Ovary (tissue), 9 donors: Measurements from ENCODE around the gene ALOX5AP. TPM values are rescaled to one million over a fixed set of nuclear protein-coding genes. Genes with fewer than 3 reads are reported as not detected.

ENCODE experiments used
- DNase-seq, 5 donors: peaks; one replicate each; pipeline ENCODE4 v3.0.0-alpha.2; 2019 to 2020
- H3K27ac ChIP-seq, 2 donors: fragments of 200-600 bp; one replicate each; pipeline versions ENCODE4 v1.5.1 to v1.8.0; 2019 to 2022
- H3K27me3 ChIP-seq: fragments of 200-600 bp; one replicate; pipeline ENCODE4 v1.8.0; 2022
- H3K36me3 ChIP-seq: fragments of 200-600 bp; sonication (generic); one replicate; pipeline ENCODE4 v1.5.1; 2019
- H3K4me1 ChIP-seq: one replicate; pipeline ENCODE4 v1.8.1; 2013; ENCODE audit warnings: mild to moderate bottlenecking, moderate library complexity; ENCODE audit not compliant: insufficient read depth
- H3K4me3 ChIP-seq: fragments of 200-600 bp; sonication (generic); one replicate; pipeline ENCODE4 v1.5.1; 2017
- H3K9me3 ChIP-seq, 2 donors: fragments of 200-600 bp in 1 of 2; sonication (generic) in 1 of 2; one replicate each; pipeline versions ENCODE4 v1.5.1 to v1.8.1; 2013 to 2019; ENCODE audit warnings: mild to moderate bottlenecking in 1 of 2, moderate library complexity in 1 of 2
- CTCF ChIP-seq, 3 donors: fragments of 450-650 bp in 2 of 3; fragments of 200-600 bp in 1 of 3; IDR thresholded peaks; one replicate each; pipeline versions ENCODE4 v1.5.1 to v1.8.0; 2016 to 2022; ENCODE audit warnings: antibody characterized with exemption in 3 of 3, mild to moderate bottlenecking in 1 of 3
- EP300 ChIP-seq: sonication (generic); formaldehyde crosslinking; IDR thresholded peaks from one replicate; pipeline ENCODE4 v1.6.1; 2017; ENCODE audit warnings: antibody characterized with exemption
- POLR2A ChIP-seq: fragments of 450-650 bp; IDR thresholded peaks from one replicate; pipeline ENCODE4 v1.6.1; 2017; ENCODE audit warnings: antibody characterized with exemption, mild to moderate bottlenecking, moderate library complexity
- WGBS, 3 donors: extraction: QIAGEN DNeasy Blood & Tissue Kit in 1 of 3; methylation state at CpG; one replicate each; pipeline versions ENCODE4 v1.1.5 to v1.1.7; 2013 to 2017; 5-methylcytosine and 5-hydroxymethylcytosine counted together
- intact Hi-C, 4 donors: fragments of 100-400 bp; cut with DNase I; formaldehyde crosslinking; loops; one replicate each; pipeline versions ENCODE4 v1.11.0 to v1.15.1; 2022 to 2023
- polyA plus RNA-seq, 2 donors: library from polyadenylated mRNA; stranded (reverse); fragments of 200-250 nt in 1 of 2; fragments of 350-450 nt in 1 of 2; fragmentation: Illumina TruSeq in 1 of 2; extraction: RNeasy Lipid Tissue Mini Kit (QIAGEN cat#74804) in 1 of 2; gene quantifications; one replicate each; pipeline ENCODE4 v1.2.3, GENCODE V29; 2013 to 2014
- total RNA-seq, 7 donors: library from RNA; depleted of rRNA in 2 of 7; stranded (reverse); fragments of >200 nt in 2 of 7; fragmentation: NEBNext Ultra II Directional in 3 of 7; extraction: Animal tissue kit (Norgen Biotek cat#: 25700) in 3 of 7; gene quantifications; one replicate each; pipeline versions ENCODE4 v1.1.0 to v1.2.4, GENCODE V29; 2016 to 2023
- donor health status: DM: no; HTN: no; CAD: no; lungs with moderate emphysema.
- donor health status: DM: no; HTN: no; CAD: no.
- donor health status: Bipolar disorder and iron deficiency.
- donor health status: DM: yes; HTN: yes; CAD: no.
- donor health status: DM: no; HTN: no; CAD: no.
- donor health status: DM: yes; HTN: yes; CAD: no.

ALOX5AP gene
- total and polyA plus RNA-seq, 9 donors: 3.3 to 41.6 (median 10.8) TPM

GRCh38 chr13:30732046-30732390 is 3.3 kb upstream of the ALOX5AP start:
- no peak for TF ChIP-seq POLR2A
- TF ChIP-seq CTCF (IDR thresholded peaks at IDR 0.05): no peak
- no peak for TF ChIP-seq EP300
- Histone ChIP-seq H3K36me3 (no peaks in the 10 kb centered on the region), H3K27me3 (no peaks in the 10 kb centered on the region), H3K4me1 (no peaks in the 10 kb centered on the region), H3K4me3 (no peak overlapping the region), H3K9me3 (no peaks in the 10 kb centered on the region), H3K27ac (no peak overlapping the region)
- 33 to 63% (median 46%) methylated on average over 21 of the region's 21 CpGs for WGBS, 3 donors
- DNase-seq: no peak
- intact Hi-C loops: no loop called here

DNA sequence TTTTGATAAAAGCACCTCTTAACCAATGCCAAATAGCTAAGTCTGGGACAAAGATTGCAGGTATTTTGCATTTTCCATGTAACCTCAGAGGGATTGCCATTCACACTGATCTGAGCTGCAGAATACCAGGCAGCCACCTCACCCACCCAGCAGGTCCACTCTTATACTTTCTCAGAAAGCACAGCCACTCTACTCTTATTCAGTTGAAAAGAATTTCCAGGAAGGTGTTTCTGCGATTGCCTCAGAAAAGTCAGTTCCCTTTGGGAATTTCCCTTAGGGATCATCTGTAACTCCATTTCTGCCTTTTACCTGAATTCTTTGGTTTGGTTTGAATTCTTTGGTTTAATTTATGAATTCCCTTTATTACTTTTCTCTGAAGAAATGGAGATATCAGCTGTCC is 904 bp upstream of the ALOX5AP start:
- H3K9me3 ChIP-seq: no peaks in the 10 kb centered on the region
- intact Hi-C loops: no loop called here
- H3K4me1 ChIP-seq: no peaks in the 10 kb centered on the region
- WGBS, 3 donors: 70 to 81% (median 79%) methylated on average over 1 of the region's 1 CpG
- TF ChIP-seq EP300: no peak
- no peak for TF ChIP-seq POLR2A
- TF ChIP-seq CTCF (IDR thresholded peaks at IDR 0.05): no peak
- DNase-seq: no peak
- no peaks in the 10 kb centered on the region for H3K36me3 ChIP-seq
- no peaks in the 10 kb centered on the region for H3K27me3 ChIP-seq
- H3K4me3 ChIP-seq: no peak overlapping the region
- H3K27ac ChIP-seq: no peak overlapping the region

- no peaks in the 10 kb centered on the region for H3K27me3 ChIP-seq
- H3K4me3 ChIP-seq: no peak overlapping the region
- no peaks in the 10 kb centered on the region for H3K36me3 ChIP-seq
- intact Hi-C loops: no loop called here
- H3K9me3 ChIP-seq: no peaks in the 10 kb centered on the region
- no peak for DNase-seq
- WGBS, 3 donors: 77 to 93% (median 90%) methylated on average over 2 of the region's 2 CpGs
- H3K27ac ChIP-seq: no peak overlapping the region
- TF ChIP-seq POLR2A (no peak), CTCF (IDR thresholded peaks at IDR 0.05) (no peak)
- H3K4me1 ChIP-seq: peaks cover 6% of the 10 kb centered on the region
Measured at GRCh38 chr13:30735872-30736175, 481 bp downstream of the ALOX5AP start.

GRCh38 chr13:30736461-30737320 is 1.3 kb downstream of the ALOX5AP start:
- Histone ChIP-seq H3K27ac (no peak overlapping the region), H3K9me3 (no peaks in the 10 kb centered on the region), H3K27me3 (no peaks in the 10 kb centered on the region), H3K36me3 (no peaks in the 10 kb centered on the region), H3K4me1 (peaks cover 6% of the 10 kb centered on the region), H3K4me3 (no peak overlapping the region)
- no peak for TF ChIP-seq CTCF (IDR thresholded peaks at IDR 0.05)
- no peak for TF ChIP-seq POLR2A
- TF ChIP-seq EP300: no peak
- 71 to 77% (median 74%) methylated on average over 5 of the region's 5 CpGs for WGBS, 3 donors
- intact Hi-C loops: no loop called here
- DNase-seq: no peak
